Stimulated activated CD4-positive, alpha-beta T cell treated with anti-CD3 and anti-CD28 coated beads, Interleukin-1b, Interleukin-23, amount 100 ng/mL, for 48 hours (primary cell): ENCODE data around the gene GALNT6.

Experiments
- DNase-seq: peaks from one replicate; pipeline ENCODE4 v3.0.0-alpha.2; 2020

The GALNT6 gene

DNA sequence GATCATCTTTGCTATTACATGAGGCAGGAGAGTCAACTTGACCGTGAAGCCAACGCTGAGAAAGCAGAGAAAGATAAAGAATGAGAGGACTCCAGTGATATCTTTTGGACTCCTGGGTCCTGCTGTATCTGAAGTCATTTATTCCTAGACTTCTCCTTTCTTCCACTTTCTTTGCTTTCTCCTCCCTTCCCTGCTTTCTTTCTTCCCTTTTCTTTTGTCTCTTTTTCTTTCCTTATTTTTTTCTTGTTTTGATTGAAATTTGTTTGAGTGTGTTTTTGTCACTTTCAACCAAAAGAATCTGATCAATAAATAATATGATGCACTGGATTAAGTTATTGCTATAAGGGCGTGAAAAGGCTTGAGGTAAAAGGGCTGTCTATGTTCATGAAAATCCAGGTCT is 13.4 kb upstream of the GALNT6 start:
- no peak for DNase-seq

DNA sequence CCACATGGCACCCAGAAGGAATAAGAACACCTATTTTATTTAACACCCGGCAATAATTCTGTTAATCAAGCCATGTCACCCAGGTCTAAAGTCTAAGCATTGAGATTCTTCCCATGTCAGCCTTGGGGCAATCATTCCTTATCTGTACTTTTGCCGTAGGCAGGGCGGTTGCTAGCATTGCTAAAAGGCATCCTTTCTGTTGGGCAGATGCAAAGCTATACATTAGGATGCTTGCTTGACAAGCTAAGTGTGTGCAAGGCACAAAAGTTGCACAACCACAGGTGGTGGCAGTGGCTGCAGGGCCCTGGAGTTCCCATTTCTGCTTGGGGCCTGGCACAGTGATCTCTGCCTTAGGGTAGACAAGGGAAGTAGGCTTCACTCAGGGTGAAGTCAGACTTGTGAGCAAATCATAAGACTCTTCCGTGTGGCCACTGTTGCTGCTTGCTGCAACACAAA is 12.5 kb upstream of the GALNT6 start:
- DNase-seq, result no peak

DNA sequence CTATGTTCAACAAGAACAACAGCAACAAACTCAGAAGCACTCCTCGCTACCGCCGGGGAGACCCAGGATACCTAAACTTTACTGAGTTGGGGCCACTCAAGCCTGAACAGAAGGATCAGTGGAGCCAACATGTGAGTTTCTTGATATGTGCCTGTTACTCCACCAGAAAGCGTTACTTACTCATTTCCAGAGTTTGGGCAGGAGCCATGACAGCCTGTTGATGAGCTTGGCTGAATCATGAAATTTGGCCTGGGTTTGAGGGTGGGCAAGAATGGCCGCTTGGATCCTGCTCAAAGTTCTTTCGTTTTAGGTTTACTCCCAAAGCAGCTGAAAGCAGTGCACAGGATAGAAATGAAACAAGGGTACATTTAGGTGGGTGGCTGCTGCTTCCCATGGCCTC is 12.0 kb upstream of the GALNT6 start:
- DNase-seq, result no peak

GRCh38 chr12:51401900-51402299 is 10.7 kb upstream of the GALNT6 start:
- DNase-seq, result no peak

DNA sequence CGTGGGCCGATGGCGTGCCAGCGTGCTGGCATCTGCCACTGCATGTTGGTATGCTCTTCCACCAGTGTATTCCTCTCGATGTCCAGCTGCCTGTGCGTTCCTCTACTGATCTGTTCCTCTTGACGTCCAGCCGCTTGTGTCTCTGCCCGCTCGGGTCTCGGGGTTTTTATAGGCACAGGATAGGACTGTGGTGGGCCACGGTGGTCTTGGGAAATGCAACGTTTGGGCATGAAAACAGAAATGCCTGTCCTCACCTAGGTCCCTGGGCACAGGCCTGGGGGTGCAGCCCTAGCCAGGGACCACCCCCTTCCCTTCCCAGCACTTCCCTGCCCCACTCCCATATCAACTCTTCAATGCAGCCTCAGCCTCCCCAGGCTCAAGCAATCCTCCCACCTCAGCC is 10.3 kb upstream of the GALNT6 start:
- DNase-seq, result no peak

- no peak for DNase-seq
Measured at GRCh38 chr12:51401020-51401419, 9.8 kb upstream of the GALNT6 start.

GRCh38 chr12:51399891-51400290 is 8.7 kb upstream of the GALNT6 start:
- no peak for DNase-seq

- no peak for DNase-seq
Measured at GRCh38 chr12:51397670-51398069, 6.5 kb upstream of the GALNT6 start.

GRCh38 chr12:51395283-51396230 is 4.4 kb upstream of the GALNT6 start:
- DNase-seq, result peak; percentile 35

DNA sequence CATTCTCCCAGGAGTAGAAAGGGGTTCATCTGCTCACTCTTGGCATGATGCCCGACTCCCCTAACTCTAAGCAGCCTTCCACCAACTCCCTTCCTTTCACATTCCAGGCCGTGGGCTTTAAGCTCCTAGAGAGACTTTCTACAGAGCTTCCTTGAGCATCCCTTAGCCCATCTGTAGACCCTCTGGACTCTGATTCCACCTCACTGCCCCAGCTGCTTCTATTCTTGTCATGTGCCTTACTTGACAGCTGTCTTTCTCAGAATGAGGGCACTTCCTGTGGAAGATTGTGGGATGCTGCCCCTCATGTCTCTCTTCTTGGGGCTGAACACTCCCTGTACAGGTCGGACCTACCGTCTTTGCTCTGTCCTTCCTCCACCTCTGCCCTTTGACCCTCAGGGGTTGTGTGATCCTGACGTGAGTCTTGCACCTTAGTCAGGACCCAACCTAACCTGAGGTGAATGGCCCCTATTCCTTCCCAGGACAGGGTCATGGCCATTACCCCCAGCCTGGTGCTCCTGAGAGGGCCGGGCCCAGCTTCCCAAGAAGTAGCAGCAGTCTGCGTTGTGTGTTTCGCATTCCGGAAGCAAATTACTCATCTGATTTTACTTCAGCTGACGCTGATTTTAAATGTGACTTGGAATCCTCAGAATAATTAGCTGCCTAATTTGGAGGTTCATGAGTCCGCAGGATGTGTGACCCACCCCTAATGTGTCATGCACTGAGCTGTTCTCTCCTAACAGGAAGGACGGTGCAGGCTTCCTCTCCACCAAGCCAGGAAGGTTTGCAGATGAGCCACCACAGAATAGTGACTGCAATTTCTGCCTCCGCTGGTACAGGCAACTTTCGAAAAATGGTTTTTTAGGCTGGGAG is 2.7 kb upstream of the GALNT6 start:
- DNase-seq, result peak; percentile 66

- DNase-seq, result peak; percentile 34
Measured at GRCh38 chr12:51392556-51393237, 1.5 kb upstream of the GALNT6 start.

DNA sequence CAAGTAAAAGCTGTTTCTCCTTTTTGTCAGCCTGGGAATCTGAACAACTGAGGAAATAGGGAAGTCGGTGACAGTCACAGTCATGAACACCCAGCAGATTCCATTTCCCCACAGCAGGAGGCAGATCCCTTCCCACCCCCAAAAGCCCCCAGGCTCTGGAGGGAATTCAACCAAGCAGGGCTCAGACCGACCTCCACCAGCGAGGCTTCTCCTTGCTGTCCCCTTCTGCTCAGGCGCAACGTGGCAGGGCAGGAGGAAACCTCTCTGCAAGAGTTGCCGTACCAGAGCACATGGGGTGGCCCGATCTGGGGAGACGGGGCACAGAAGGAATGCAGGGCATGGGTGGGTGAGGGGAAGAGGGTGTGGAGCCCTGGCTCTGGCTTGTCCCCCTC is 319 bp downstream of the GALNT6 start:
- DNase-seq, result peak; percentile 30

DNA sequence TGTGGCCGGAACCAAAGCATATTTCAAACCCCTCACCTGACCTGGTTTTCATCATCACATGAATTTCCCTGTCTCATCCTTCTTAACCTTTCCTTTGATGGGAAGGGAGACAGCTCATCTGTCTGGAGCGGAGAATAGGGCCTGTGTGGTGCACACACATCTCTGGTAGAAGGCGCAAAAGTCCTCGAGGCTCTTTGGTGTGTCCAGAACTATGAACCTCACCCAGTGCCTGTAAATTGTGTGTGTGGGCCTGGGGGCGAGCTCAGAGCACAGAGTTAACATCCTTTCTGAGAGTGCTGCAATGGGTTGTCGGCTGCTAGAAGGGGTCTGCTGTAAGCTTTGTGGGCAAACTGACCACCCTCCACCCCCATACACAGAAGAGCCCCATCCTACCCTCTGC is 749 bp downstream of the GALNT6 start:
- DNase-seq, result no peak

GRCh38 chr12:51389302-51389999 is 1.8 kb downstream of the GALNT6 start:
- peak; percentile 32 for DNase-seq

GRCh38 chr12:51388846-51389245 is 2.4 kb downstream of the GALNT6 start:
- no peak for DNase-seq

GRCh38 chr12:51388069-51388799 is 3.0 kb downstream of the GALNT6 start:
- no peak for DNase-seq

- DNase-seq, result no peak
Measured at GRCh38 chr12:51386351-51386750, 4.9 kb downstream of the GALNT6 start.

DNA sequence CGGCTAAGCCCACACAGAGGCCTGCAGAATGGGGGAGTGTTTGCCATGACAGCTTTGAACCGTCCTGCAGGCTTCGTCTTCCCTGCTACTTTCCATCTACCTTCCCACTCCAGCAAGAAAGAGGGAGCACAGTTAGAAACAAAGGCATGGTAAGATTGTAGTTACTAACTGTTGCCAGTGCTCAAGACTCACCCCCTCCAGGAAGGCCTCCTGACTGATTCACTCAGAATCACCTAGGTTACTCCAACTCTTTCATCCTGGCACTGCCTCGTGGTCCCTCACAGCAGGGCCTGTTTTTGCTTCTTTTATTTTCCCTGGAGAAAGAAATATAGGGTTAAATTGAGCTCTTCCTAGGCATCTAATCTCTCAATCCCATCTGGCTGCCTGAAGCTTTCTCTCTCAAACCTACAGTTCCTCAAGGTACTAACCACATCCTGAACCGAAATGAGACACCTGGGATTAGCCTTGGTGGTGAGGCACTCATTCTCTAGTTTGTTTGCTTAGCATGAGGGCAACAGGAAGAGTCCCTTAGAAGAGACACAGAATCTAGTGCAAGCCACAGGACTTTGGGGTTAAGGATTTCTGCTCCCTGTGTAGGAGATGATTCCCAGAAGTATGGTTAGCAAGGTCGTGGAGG is 7.8 kb downstream of the GALNT6 start:
- no peak for DNase-seq

DNA sequence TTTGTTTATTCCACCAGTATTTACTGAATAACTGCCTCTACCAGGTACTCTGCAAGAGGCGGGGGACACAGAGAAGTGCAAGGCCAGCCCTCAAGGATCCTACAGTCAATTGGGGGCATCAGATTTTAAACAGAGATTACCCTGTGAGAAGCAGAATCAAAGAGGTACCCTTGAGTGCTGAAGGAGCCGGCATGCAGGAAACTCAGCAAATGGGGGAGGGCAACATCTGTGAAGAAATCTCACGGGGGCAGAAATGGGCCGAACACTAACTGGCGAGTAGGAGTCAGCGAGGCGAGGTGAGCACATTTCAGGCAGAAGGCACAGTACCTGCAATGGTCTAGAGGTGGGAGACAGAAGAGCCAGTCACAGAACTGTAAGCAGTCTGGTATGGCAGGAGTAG is 9.0 kb downstream of the GALNT6 start:
- no peak for DNase-seq

GRCh38 chr12:51381226-51382079 is 9.8 kb downstream of the GALNT6 start:
- DNase-seq, result no peak
